PC-9 (cell line): ENCODE results near the gene MRPL19. TPM values are rescaled to one million over a fixed set of nuclear protein-coding genes. Genes with fewer than 3 reads are reported as not detected.

Experiments used
- BruUV-seq: library from RNA; stranded (reverse); fragments of 400-500 nt; replicated peaks from 2 replicates; lab custom pipeline; 2021; lab: Mats Ljungman, UMichigan
- CTCF ChIA-PET: fragments of 300-600 bp; sonication (Branson Sonifier 250); formaldehyde crosslinking; loops from one replicate; lab custom pipeline; 2022; ENCODE audit warnings: antibody characterized with exemption; lab: Charles Lee
- POLR2A ChIA-PET: fragments of 300-600 bp; sonication (Branson Sonifier 250); formaldehyde crosslinking; loops from one replicate; lab custom pipeline; 2022; ENCODE audit warnings: antibody characterized with exemption; ENCODE audit not compliant: unreplicated experiment; lab: Charles Lee
- DNase-seq, 2 experiments: peaks; one replicate each; pipeline versions ENCODE4 v3.0.0 to v3.0.0-alpha.2; 2015 to 2022; ENCODE audit warnings: mixed read lengths in 1 of 2
- H2AFZ ChIP-seq: fragments of 200-600 bp; sonication (generic); 2 replicates; pipeline ENCODE4 v1.8.1; 2017; ENCODE audit warnings: antibody characterized with exemption
- H3F3A ChIP-seq: fragments of 200-600 bp; sonication (generic); 2 replicates; pipeline ENCODE4 v1.8.1; 2017; ENCODE audit warnings: antibody characterized with exemption, mild to moderate bottlenecking, low read depth; ENCODE audit not compliant: insufficient read depth
- H3K27ac ChIP-seq: fragments of 200-600 bp; sonication (generic); 2 replicates; pipeline ENCODE4 v1.6.1; 2016; ENCODE audit warnings: mixed run types
- H3K27me3 ChIP-seq: fragments of 200-600 bp; sonication (generic); 2 replicates; pipeline ENCODE4 v1.6.1; 2016; ENCODE audit warnings: low read depth, mixed run types; ENCODE audit not compliant: insufficient read depth
- H3K36me3 ChIP-seq: fragments of 200-600 bp; sonication (generic); 2 replicates; pipeline ENCODE4 v1.6.1; 2016; ENCODE audit warnings: low read depth, mixed run types
- H3K4me1 ChIP-seq: fragments of 200-600 bp; sonication (generic); replicated peaks from 2 replicates; pipeline ENCODE4 v1.6.1; 2016; ENCODE audit warnings: mixed run types; ENCODE audit not compliant: insufficient read depth
- H3K4me2 ChIP-seq: fragments of 200-600 bp; sonication (generic); 2 replicates; pipeline ENCODE4 v1.6.1; 2017; ENCODE audit warnings: mixed run types
- H3K4me3 ChIP-seq: fragments of 200-600 bp; sonication (generic); 2 replicates; pipeline ENCODE4 v1.6.1; 2016; ENCODE audit warnings: mixed run types
- H3K79me2 ChIP-seq: fragments of 200-600 bp; sonication (generic); 2 replicates; pipeline ENCODE4 v1.6.1; 2017; ENCODE audit warnings: low read depth, mixed run types
- H3K9me2 ChIP-seq: fragments of 200-600 bp; sonication (generic); 2 replicates; pipeline ENCODE4 v1.8.1; 2017; ENCODE audit warnings: mild to moderate bottlenecking; ENCODE audit not compliant: insufficient read depth
- H3K9me3 ChIP-seq: fragments of 200-600 bp; sonication (generic); 2 replicates; pipeline ENCODE4 v1.8.1; 2016; ENCODE audit warnings: low read depth; ENCODE audit not compliant: insufficient read depth
- H4K20me1 ChIP-seq: fragments of 200-600 bp; sonication (generic); 2 replicates; pipeline ENCODE4 v1.8.1; 2017; ENCODE audit not compliant: insufficient read depth
- CTCF ChIP-seq: fragments of 200-600 bp; sonication (generic); conservative IDR thresholded peaks from 2 replicates; pipeline ENCODE4 v1.6.1; 2017; ENCODE audit warnings: mixed run types, antibody characterized with exemption, mild to moderate bottlenecking, moderate library complexity
- EZH2 ChIP-seq: fragments of 200-600 bp; sonication (generic); IDR thresholded peaks from 2 replicates; pipeline ENCODE4 v1.8.0; 2017; ENCODE audit warnings: antibody characterized with exemption, low read depth
- intact Hi-C: fragments of 100-400 bp; cut with micrococcal nuclease; formaldehyde crosslinking; loops from one replicate; pipeline ENCODE4 v1.10.0; 2022; ENCODE audit not compliant: unreplicated experiment
- total RNA-seq: library from RNA; stranded (reverse); gene quantifications from 2 replicates; pipeline ENCODE4 v1.2.3, GENCODE V29; 2021

The MRPL19 gene
- total RNA-seq, 1 experiment from 2014 or later, result 46.5 TPM

DNA sequence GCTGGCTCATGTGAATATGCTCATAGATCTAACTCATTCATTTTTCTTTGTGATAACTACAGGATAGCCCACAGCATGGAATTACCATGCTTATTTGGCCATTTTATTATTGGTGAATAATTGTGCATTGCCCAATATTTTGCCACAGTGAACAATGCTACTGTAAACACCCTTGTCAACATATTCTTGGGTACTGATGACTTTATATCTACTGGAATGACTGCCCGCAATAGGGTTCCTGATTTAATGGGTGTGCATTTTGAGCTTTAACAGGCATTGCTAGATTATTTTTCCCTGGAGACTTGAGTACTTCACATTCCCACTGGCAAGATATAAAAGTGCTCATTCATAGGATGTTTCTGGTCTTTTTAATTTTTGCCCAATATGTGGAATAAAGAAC is 43.1 kb upstream of the MRPL19 start:
- Histone ChIP-seq H3F3A (peaks cover 60% of the 10 kb centered on the region), H3K27me3 (no peaks in the 10 kb centered on the region), H3K9me3 (0 out of 2 replicates have a peak, but pooled peaks cover 4% of the 10 kb centered on the region), H3K4me1 (peaks cover 79% of the 10 kb centered on the region), H2AFZ (no peak overlapping the region), H3K4me2 (peak overlapping the region; percentile 63), H3K9me2 (no peaks in the 10 kb centered on the region), H3K79me2 (no peaks in the 10 kb centered on the region), H3K27ac (peak overlapping the region; percentile 65), H3K4me3 (no peak overlapping the region), H4K20me1 (no peaks in the 10 kb centered on the region), H3K36me3 (no peaks in the 10 kb centered on the region)
- CTCF ChIA-PET, result interaction anchor here (0.7 kb wide), 1 partner anchor 269 kb away, joined by 3 read pairs; no protein-coding TSS in a partner anchor
- intact Hi-C loops, result loop anchor here (10.0 kb wide), 1 partner anchor 449 kb away; no protein-coding TSS in a partner anchor
- no TSS peak for BruUV-seq
- no peak for TF ChIP-seq CTCF
- no peak for TF ChIP-seq EZH2
- POLR2A ChIA-PET, result no interaction called here
- DNase-seq, result peak in 1 of 2 experiments; percentile 38

GRCh38 chr2:75604484-75604883 is 42.1 kb upstream of the MRPL19 start:
- H2AFZ ChIP-seq, result no peak overlapping the region
- H3K4me1 ChIP-seq, result peaks cover 84% of the 10 kb centered on the region
- no peak overlapping the region for H3K27ac ChIP-seq
- no peaks in the 10 kb centered on the region for H3K9me2 ChIP-seq
- ChIA-PET CTCF (no interaction called here), POLR2A (no interaction called here)
- 0 out of 2 replicates have a peak, but pooled peaks cover 4% of the 10 kb centered on the region for H3K9me3 ChIP-seq
- peaks cover 60% of the 10 kb centered on the region for H3F3A ChIP-seq
- H4K20me1 ChIP-seq, result no peaks in the 10 kb centered on the region
- intact Hi-C loops, result loop anchor here (10.0 kb wide), 1 partner anchor 450 kb away; no protein-coding TSS in a partner anchor
- no peaks in the 10 kb centered on the region for H3K27me3 ChIP-seq
- peak in 1 of 2 experiments; percentile 32 for DNase-seq
- no peak for TF ChIP-seq CTCF
- TF ChIP-seq EZH2, result no peak
- no TSS peak for BruUV-seq
- H3K4me2 ChIP-seq, result peak overlapping the region; percentile 66; the same call in 1 of the 2 replicates
- H3K4me3 ChIP-seq, result no peak overlapping the region
- H3K79me2 ChIP-seq, result no peaks in the 10 kb centered on the region
- no peaks in the 10 kb centered on the region for H3K36me3 ChIP-seq

DNA sequence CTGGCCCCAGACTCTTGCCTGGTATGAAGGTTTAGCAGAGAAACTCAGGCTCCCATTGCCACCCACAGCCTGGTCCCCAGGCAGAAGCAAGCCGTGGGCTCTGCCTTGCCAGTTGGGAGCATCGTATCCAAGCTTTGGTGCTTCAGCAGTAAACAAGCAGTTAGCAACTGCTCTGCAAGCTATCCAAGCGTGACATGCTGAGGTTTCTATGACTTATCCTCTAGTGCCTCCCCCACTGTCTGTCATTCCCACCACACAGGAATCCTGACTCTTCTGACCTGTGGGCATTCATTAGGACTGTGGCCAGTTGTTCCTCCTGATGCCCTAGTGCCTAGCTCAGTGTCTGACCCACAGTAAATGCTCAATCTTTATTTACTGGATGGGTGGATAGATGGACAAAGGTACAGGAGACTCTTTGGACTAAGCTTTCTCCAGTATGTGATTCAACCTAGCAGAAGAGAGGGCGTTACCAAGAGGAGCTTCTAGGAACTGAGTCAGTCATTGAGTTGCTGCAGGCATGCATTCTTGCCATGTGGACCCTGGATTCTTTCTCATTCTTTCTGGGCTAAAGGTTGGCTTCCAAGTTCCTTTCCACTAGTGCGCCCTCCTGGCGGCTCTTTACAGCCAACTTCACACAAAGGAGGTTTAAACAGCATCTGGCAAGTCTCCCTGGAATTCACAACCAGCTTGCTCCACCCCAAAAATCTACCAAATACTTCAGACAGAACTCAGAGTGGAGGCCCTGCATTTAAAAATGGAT is 40.6 kb upstream of the MRPL19 start:
- peaks cover 56% of the 10 kb centered on the region for H3F3A ChIP-seq
- intact Hi-C loops, result loop anchor here (1.0 to 10.0 kb wide), 3 partner anchors 13 to 451 kb away; no protein-coding TSS in a partner anchor
- no peaks in the 10 kb centered on the region for H3K9me2 ChIP-seq
- H3K27me3 ChIP-seq, result no peaks in the 10 kb centered on the region
- peak overlapping the region; percentile 66 for H3K4me2 ChIP-seq
- H3K27ac ChIP-seq, result peak overlapping the region; percentile 78
- H3K9me3 ChIP-seq, result 0 out of 2 replicates have a peak, but pooled peaks cover 4% of the 10 kb centered on the region
- ChIA-PET POLR2A (interaction anchor here (0.5 to 1.2 kb wide), 6 partner anchors 10 to 614 kb away, joined by 3 to 11 read pairs (median 3); no protein-coding TSS in a partner anchor), CTCF (interaction anchor here (0.6 to 2.4 kb wide), 9 partner anchors 10 to 140 kb away, joined by 3 to 13 read pairs (median 6); partner anchors contain the start of gene EVA1A)
- DNase-seq, result peak; percentile 80 to 99
- H3K4me1 ChIP-seq, result peaks cover 72% of the 10 kb centered on the region
- H3K79me2 ChIP-seq, result no peaks in the 10 kb centered on the region
- no peak overlapping the region for H2AFZ ChIP-seq
- H3K4me3 ChIP-seq, result peak overlapping the region; percentile 25; the same call in 1 of the 2 replicates
- no peaks in the 10 kb centered on the region for H4K20me1 ChIP-seq
- no peaks in the 10 kb centered on the region for H3K36me3 ChIP-seq
- peak; percentile 37; the same call in 1 of the 2 replicates for TF ChIP-seq CTCF
- no peak for TF ChIP-seq EZH2
- no TSS peak for BruUV-seq
